NCI-H1417 (cell line): ENCODE data around the gene DHX15.

ENCODE experiments used
- DNase-seq, 3 experiments: peaks; one replicate each; lab custom pipeline; 2025; lab: John Stamatoyannopoulos, UW

The DHX15 gene

DNA sequence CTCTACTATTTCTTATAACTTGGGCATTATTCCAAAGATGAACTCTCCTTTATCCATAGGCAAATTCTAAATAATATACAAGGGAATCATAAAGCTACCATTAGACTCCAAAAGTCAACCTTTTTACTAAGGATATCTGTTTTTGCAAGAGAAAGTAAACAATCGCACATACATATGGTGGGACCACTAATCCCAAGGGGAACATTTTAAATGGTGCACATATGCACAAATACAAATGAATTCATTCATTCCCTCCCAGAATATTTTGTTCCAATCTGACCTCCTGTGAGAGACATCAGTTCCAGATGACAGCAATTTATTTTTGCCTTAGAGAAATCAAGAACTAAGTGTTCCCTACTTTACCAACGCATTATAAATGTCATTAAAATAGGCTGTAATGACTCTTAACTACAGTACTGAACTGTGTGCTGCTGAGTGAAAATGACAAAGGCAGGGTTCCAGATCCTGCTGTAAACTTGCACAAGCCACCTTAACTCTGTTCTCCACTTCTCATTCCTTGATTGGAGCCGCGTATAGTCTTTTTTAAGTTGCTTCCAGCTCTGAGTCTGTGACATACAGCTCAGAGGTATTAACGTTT is 2.0 kb downstream of the DHX15 start:
- peak in 1 of 3 experiments; percentile 24 for DNase-seq

DNA sequence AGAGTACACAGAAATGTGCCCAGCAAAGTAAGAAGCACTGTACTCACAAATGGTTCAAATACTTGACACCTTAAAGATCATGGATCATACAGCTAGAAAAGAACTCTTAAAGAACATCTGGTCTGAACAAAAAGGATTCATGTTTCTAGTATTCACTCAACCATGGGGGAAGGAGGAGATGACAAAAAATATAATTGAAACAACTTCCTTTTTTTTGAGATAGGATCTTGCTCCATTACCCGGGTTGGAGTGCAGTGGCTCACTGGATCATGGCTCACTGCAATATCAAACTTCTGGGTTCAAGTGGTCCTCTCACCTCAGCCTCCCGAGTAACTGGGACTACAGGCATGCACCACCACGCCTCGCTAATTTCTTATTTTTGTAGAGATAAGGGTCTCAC is 6.0 kb downstream of the DHX15 start:
- DNase-seq = no peak

DNA sequence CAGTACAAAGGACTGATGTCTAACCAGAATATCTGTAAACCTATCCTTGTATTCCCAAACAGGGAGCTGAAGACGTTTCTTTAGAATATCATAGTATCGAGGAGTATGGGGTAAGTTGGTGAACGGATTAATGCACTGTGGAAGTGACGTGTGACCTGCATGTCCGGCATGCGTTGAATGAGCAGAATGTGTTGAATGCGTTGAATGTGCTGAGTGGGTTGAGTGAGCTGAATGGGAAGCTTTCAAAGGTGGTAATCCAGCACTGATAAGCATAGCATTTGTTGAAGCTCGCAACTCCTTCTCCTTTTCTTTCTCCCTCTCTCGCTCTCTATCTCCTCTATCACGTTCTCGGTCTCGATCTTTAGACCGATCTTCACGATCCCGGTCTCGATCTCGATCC is 8.1 kb downstream of the DHX15 start:
- DNase-seq = no peak

DNA sequence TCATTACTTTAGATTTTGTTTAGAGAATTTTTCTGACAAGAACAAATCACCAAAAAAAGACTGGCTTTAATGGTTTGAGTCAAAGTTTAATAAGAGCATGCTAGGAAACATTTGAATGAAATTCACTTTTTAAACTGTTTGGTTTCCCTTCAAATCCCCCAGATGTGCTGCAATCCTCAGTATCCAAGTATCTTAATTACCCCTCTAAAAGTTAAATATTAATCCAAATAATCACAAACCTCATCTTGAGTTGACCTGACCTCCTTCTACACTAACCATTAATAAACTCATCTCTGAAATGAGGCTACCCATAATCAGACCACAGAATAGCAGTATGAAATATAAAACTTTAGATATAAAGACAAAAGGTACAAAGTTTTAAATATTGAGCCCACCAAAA is 10.1 kb downstream of the DHX15 start:
- no peak for DNase-seq

- DNase-seq = no peak
These were observed 10.8 kb downstream of the DHX15 start for GRCh38 chr4:24573582-24573981.

DNA sequence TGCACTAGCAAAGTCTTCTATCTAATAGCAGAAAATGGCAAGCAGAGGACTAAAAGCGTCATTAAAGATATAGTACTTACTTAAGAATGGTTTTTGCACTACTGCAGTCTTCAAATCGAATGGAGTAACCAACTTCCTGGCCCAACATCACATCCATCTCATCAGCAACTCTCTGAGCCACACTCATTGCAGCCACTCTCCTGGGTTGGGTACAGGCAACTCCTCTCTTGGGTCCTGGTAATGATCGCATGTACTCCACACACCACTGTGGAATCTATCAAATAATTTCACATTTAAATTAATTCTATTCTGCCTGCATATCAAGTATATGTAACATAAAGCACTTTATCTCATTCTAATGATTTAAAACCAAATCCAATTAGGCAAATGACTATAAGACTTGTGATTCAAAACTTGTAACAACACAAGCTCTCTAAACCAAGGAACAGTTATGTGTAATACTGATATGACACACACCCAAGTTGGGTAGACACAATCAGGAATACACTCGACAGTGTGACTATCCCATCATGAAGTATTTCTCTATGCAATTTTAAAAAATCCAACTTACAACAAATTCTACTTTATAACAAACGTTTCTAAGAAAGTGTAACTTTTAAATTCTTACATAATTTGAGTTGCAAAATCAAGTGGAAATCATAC is 13.6 kb downstream of the DHX15 start:
- DNase-seq = no peak

DNA sequence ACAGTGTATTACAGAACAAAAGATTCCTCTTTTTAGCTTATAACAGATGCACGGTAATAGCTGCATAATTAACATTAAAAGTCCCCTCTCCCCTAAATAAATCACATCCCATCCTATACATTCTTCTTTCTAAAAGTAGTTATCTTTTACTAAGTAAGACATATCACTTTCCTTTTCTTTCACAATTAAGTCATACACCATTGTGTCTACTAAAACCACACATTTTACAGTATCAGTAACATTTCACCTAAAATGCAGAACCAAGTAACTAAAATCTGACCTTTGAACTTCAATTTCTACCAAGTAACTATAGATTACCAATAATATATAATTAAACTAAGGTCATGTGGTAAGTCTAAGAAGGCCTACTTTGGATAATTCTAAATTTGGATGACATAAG is 14.2 kb downstream of the DHX15 start:
- DNase-seq = no peak

DNA sequence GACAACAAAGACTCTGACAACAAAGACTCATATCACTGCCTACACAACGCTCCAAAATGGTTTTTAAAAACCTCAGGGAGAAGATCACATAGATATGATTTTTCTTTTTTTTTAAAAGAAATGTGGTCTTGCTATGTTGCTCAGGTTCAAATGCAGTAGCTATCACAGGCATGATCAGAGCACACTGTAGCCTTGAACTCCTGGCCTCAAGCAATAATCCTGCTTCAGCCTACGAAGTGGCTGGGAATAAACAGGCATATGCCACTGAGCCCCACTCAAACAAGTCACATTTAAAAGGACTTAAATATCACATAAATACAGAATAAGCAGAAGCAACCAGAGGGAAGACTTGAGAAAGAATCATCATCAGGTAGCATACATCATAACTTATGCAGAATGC is 14.7 kb downstream of the DHX15 start:
- DNase-seq = no peak

DNA sequence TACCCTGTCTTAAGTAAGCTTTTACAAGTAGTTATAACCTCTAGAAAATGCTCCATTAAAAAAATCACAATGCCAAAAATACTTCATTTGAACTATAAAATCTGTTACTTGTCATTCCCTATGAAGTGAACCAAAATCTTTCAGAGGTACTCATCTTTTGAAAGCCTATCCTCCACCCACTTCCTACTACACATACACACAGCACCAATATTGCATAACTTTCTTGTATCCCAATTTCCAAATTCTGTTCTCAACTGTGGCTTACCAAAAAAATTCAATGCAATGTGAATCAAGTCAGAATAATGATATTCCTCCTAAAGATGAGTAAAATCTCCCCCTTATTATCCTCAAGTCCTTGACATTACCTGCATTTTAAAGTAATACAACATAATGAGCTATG is 15.9 kb downstream of the DHX15 start:
- no peak for DNase-seq

DNA sequence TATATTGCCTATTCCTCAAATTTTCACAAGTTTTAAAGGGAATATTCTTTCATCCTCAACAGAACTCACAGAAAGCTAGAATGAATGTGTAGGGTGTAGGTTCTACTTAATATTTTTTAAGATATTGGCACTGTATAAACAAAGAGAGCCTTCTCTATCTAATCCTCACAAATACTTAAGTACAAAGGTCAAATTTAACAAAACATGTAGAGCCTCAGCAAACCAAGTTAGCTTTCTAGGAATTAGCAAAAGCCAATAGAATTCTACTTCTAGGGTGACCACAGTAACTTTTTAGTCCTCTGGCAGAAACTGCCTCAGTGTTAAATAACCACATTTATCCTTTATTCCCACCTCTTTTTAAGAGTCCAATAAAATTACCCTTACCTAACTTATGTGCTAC is 19.3 kb downstream of the DHX15 start:
- DNase-seq = no peak

DNA sequence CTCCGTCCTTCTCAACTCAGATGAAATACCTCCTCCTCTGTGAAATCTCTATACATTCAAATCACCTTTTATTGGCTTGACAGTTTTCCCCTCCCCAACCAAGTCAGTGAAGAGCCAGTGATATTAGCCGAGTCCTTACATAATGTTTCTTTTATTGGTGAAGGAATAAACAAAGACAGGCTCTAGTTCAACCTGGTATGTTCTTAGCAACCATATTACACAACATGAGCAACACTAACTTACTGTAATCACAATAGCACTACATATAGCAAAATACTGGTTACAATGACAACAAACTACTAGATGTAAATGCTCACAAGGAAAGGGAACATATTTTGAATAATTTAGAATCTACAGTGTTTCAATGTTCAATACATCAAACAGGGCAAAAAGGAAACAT is 19.9 kb downstream of the DHX15 start:
- no peak for DNase-seq

GRCh38 chr4:24561438-24562139 is 22.8 kb downstream of the DHX15 start:
- DNase-seq = no peak

GRCh38 chr4:24560868-24561368 is 23.4 kb downstream of the DHX15 start:
- no peak for DNase-seq

GRCh38 chr4:24559889-24560288 is 24.5 kb downstream of the DHX15 start:
- DNase-seq = no peak

DNA sequence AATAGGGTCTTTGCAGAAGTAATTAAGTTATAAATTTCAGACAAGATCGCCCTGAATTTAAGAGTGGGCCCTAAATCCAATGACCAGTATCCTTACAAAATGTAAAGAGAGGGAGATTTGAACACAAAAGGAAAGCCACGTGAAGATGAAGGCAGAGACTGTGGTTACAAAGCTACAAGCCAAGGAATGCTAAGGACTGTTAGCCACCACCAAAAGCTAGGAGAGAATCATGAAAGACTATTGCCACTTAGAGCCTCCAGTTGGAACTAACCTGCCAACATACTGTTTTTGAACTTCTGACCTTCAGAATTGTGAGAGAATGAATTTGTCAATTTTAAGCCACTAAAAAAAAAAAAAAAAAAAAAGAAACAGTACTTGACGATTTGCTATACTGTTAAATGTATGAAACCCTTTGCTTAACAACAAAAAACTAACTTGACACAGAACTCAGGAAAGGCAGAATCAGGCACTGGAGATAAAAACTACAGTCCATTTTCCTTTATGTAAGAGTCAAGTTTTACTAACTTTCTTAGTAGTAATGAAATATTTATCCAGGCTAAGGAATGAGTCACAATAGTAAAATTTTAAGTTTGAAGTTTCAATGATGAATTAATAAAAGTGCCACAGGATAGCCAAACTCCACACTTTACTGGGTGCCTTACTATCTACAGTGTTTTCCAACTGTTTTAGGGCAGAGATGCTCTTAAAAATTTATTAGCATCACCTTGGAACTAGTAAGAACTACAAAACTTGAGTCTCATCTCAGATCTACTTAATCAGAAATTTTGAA is 25.1 kb downstream of the DHX15 start:
- no peak for DNase-seq

- no peak for DNase-seq
These were observed 27.0 kb downstream of the DHX15 start for GRCh38 chr4:24557026-24558025.

DNA sequence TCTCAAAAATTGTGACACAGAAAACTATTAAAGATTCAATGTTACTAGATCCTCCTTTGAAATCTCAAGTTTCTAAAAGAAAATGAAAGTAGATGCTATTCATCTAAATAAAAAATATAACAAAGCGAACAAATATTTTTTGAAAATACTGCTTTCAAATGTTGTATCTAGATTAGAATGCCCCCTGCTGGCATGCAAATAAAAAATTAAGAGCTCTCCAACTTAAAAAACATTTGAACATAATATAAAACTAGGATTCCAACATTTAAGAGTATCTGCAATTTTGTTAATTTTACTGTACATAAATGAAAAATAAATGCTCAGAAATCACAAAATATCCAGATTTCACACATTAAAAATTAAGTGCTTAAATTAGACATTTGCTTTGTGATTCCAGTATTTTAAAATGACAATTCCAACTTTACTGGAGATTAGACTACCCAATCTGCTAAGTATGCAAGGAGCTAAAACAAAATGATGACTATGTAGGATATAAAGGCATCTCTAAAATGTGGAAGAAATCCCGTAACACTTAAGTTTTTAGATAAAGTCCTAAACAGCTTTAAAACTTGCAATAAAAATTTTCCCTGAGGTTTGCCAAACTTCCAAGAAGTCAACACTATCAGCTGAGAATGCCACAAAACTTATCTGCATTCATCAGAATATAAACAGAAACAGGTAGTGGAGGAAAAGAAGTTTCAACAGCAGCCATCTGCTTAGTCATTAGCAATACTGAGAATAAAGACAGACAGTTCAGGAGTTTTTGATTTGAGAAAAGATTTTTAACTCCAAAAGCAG is 32.7 kb downstream of the DHX15 start:
- DNase-seq = no peak

DNA sequence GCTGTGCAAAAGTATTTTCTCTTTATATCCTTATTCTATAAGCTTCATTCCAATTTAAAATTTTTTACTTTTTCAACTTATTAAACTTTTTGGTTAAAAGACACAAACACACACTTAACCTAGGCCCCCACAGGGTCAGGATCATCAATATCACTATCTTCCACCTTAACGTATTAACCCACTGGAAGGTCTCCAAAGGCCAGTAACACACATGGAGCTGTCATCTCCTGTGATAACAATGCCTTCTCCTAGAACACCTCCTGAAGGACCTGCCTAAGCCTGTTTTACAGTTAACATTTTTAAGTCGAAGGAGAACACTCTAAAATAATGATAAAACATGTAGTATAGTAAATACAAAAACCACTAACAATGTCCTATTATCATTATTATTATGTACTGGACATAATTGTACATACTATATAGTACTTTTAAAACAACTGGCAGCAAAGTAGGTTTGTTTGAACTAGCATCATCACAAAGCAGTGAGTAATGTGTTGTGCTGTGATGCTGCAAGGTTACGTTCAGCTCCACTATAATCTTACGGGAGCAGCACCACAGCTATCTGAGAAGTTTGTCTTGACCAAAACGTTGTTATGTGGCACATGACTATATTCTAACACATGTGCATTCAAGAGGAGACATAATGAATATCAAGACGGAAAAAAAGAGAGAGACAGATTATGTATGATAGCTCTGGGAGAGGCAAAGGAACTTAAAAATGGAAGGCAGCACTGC is 33.7 kb downstream of the DHX15 start:
- no peak for DNase-seq

DNA sequence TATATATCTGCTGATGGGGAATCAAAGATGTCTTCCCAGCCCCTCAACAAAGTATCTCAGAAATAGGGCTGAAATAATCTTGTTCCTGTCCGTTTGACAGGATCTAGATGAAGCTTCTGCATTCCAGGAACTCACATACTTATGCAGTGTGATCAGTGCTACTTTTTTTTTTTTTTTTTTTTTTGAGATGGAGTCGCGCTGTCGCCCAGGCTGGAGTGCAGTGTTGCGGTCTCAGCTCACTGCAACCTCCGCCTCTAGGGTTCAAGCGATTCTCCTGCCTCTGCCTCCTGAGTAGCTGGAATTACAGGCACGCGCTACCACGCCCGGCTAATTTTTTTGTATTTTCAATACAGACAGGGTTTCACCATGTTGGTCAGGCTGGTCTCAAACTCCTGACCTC is 36.4 kb downstream of the DHX15 start:
- no peak for DNase-seq
